CD14-positive monocyte (primary cell): ENCODE results near the gene CNTNAP2. TPM values are rescaled to one million over a fixed set of nuclear protein-coding genes. Genes with fewer than 3 reads are reported as not detected.

Experiments
- DNase-seq, 3 donors: peaks; one replicate each; pipeline ENCODE4 v3.0.0-alpha.2; 2011 to 2022
- H2AFZ ChIP-seq: 2 replicates; pipeline ENCODE4 v1.6.0; 2012; ENCODE audit warnings: mild to moderate bottlenecking, low read depth, low read length, inconsistent platforms; ENCODE audit not compliant: insufficient read depth, poor library complexity, severe bottlenecking
- H3K27ac ChIP-seq, 2 donors: 1 replicate in 1 of 2; 2 replicates in 1 of 2; pipeline ENCODE4 v1.5.1; 2012 to 2013; ENCODE audit warnings: low read length in 2 of 2, control low read depth in 1 of 2, inconsistent platforms in 1 of 2, low read depth in 1 of 2, mild to moderate bottlenecking in 1 of 2
- H3K27me3 ChIP-seq, 2 donors: one replicate each; pipeline versions ENCODE4 v1.6.0 to v1.6.1; 2011 to 2013; ENCODE audit warnings: low read length in 2 of 2; ENCODE audit not compliant: control insufficient read depth in 2 of 2, insufficient read depth in 2 of 2
- H3K36me3 ChIP-seq, 2 donors: replicated peaks in 1 of 2; 1 replicate in 1 of 2; 2 replicates in 1 of 2; pipeline versions ENCODE4 v1.5.1 to v1.6.1; 2012 to 2013; ENCODE audit warnings: low read length in 2 of 2, control low read depth in 1 of 2, inconsistent platforms in 1 of 2, mild to moderate bottlenecking in 1 of 2; ENCODE audit not compliant: insufficient read depth in 2 of 2, control insufficient read depth in 1 of 2
- H3K4me1 ChIP-seq, 2 donors: 1 replicate in 1 of 2; 2 replicates in 1 of 2; pipeline versions ENCODE4 v1.5.1 to v1.6.1; 2012 to 2013; ENCODE audit warnings: low read length in 2 of 2, control low read depth in 1 of 2, inconsistent platforms in 1 of 2, mild to moderate bottlenecking in 1 of 2, moderate library complexity in 1 of 2; ENCODE audit not compliant: insufficient read depth in 2 of 2, control insufficient read depth in 1 of 2
- H3K4me2 ChIP-seq: replicated peaks from 2 replicates; pipeline ENCODE3; 2012; ENCODE audit warnings: low read length, moderate library complexity, mild to moderate bottlenecking; ENCODE audit not compliant: poor library complexity, severe bottlenecking; ENCODE audit errors: extremely low read depth
- H3K4me3 ChIP-seq, 3 experiments: fragments of 200-600 bp in 1 of 3; sonication (generic) in 1 of 3; replicated peaks in 1 of 3; 1 replicate in 2 of 3; 2 replicates in 1 of 3; pipeline ENCODE4 v1.5.1; 2011 to 2013; ENCODE audit warnings: low read length in 3 of 3, mild to moderate bottlenecking in 3 of 3, control low read depth in 2 of 3, low read depth in 2 of 3, inconsistent platforms in 1 of 3, moderate library complexity in 1 of 3
- H3K79me2 ChIP-seq: 2 replicates; pipeline ENCODE4 v1.6.0; 2012; ENCODE audit warnings: mild to moderate bottlenecking, control low read depth, inconsistent platforms, low read length, moderate library complexity; ENCODE audit not compliant: insufficient read depth
- H3K9ac ChIP-seq: 2 replicates; pipeline ENCODE4 v1.6.0; 2017; ENCODE audit warnings: low read length, mild to moderate bottlenecking; ENCODE audit not compliant: insufficient read depth, poor library complexity, severe bottlenecking
- H3K9me3 ChIP-seq, 2 donors: replicated peaks in 1 of 2; 1 replicate in 1 of 2; 2 replicates in 1 of 2; pipeline versions ENCODE4 v1.5.1 to v1.6.1; 2012 to 2013; ENCODE audit warnings: low read length in 2 of 2, control low read depth in 1 of 2; ENCODE audit not compliant: control insufficient read depth in 1 of 2, insufficient read depth in 1 of 2
- H4K20me1 ChIP-seq: 2 replicates; pipeline ENCODE4 v1.6.0; 2012; ENCODE audit warnings: mild to moderate bottlenecking, low read length, control low read depth, moderate library complexity; ENCODE audit not compliant: insufficient read depth
- H3K27ac Mint-ChIP-seq, 7 donors: one replicate each; pipeline ENCODE4 v1.8.0; 2020; ENCODE audit warnings: mild to moderate bottlenecking in 7 of 7, mixed read lengths in 7 of 7, moderate library complexity in 6 of 7, inconsistent platforms in 2 of 7
- H3K27me3 Mint-ChIP-seq, 3 donors: one replicate each; pipeline ENCODE4 v1.8.0; 2021 to 2022; ENCODE audit warnings: low read depth in 3 of 3, mild to moderate bottlenecking in 3 of 3, mixed read lengths in 3 of 3, moderate library complexity in 3 of 3, inconsistent platforms in 1 of 3
- H3K36me3 Mint-ChIP-seq, 2 donors: one replicate each; pipeline ENCODE4 v1.8.0; 2020; ENCODE audit warnings: mixed read lengths in 2 of 2, inconsistent platforms in 1 of 2, mild to moderate bottlenecking in 1 of 2
- H3K4me1 Mint-ChIP-seq: one replicate; pipeline ENCODE4 v1.8.0; 2020; ENCODE audit warnings: mild to moderate bottlenecking, mixed read lengths
- H3K4me3 Mint-ChIP-seq, 2 donors: one replicate each; pipeline ENCODE4 v1.8.0; 2020; ENCODE audit warnings: mild to moderate bottlenecking in 2 of 2, mixed read lengths in 2 of 2, moderate library complexity in 1 of 2
- H3K9me3 Mint-ChIP-seq, 7 donors: one replicate each; pipeline ENCODE4 v1.8.0; 2020 to 2022; ENCODE audit warnings: mixed read lengths in 7 of 7, mild to moderate bottlenecking in 6 of 7, moderate library complexity in 6 of 7, inconsistent platforms in 2 of 7
- WGBS: methylation state at CpG from one replicate; pipeline ENCODE4 v1.1.5; 2013; ENCODE audit warnings: missing lambda C conversion rate; ENCODE audit not compliant: insufficient coverage; 5-methylcytosine and 5-hydroxymethylcytosine counted together
- intact Hi-C, 2 donors: fragments of 100-400 bp; cut with micrococcal nuclease; formaldehyde crosslinking; loops; one replicate each; pipeline versions ENCODE4 v1.15.0 to v1.15.1; 2023
- polyA plus RNA-seq, 3 donors: library from polyadenylated mRNA; depleted of rRNA in 1 of 3; unstranded in 2 of 3; stranded (reverse) in 1 of 3; fragments of 300-500 nt in 2 of 3; fragments of >200 nt in 1 of 3; fragmentation: Illumina TruSeq in 2 of 3; gene quantifications; 1 replicate in 2 of 3; 2 replicates in 1 of 3; pipeline ENCODE4 v1.2.3, GENCODE V29; 2012 to 2021
- TF ChIP-seq, protein P1 (sequence below): fragments of 200-600 bp; IDR thresholded peaks from one replicate; pipeline ENCODE4 v1.8.0; 2022; ENCODE audit warnings: antibody characterized with exemption, mild to moderate bottlenecking

The CNTNAP2 gene
- polyA plus RNA-seq, 3 donors = 0.01 TPM; not detected in 2

GRCh38 chr7:147869456-147869855 lies 1752.9 kb downstream of the CNTNAP2 start:
- no peak for DNase-seq
- Mint-ChIP-seq H3K4me1 (peaks cover 20% of the 10 kb centered on the region), H3K27me3 (peaks cover 0 to 1% (median 0%) of the 10 kb centered on the region in 3 donors), H3K9me3 (peaks cover 23 to 54% (median 34%) of the 10 kb centered on the region in 7 donors), H3K4me3 (no peak overlapping the region), H3K27ac (peak overlapping the region in 1 of 7 donors; percentile 3), H3K36me3 (no peaks in the 10 kb centered on the region)
- peaks cover 17 to 23% of the 10 kb centered on the region in 2 donors for H3K4me1 ChIP-seq
- H2AFZ ChIP-seq = no peak overlapping the region
- no peaks in the 10 kb centered on the region for H3K27me3 ChIP-seq
- H3K79me2 ChIP-seq = no peaks in the 10 kb centered on the region
- peak overlapping the region; percentile 26 for H3K4me2 ChIP-seq
- peaks cover 0 to 23% of the 10 kb centered on the region in 2 donors for H3K9me3 ChIP-seq
- no peak overlapping the region for H3K27ac ChIP-seq
- no peaks in the 10 kb centered on the region for H3K36me3 ChIP-seq
- no peak overlapping the region for H3K9ac ChIP-seq
- intact Hi-C loops = no loop called here
- TF ChIP-seq, protein P1, sequence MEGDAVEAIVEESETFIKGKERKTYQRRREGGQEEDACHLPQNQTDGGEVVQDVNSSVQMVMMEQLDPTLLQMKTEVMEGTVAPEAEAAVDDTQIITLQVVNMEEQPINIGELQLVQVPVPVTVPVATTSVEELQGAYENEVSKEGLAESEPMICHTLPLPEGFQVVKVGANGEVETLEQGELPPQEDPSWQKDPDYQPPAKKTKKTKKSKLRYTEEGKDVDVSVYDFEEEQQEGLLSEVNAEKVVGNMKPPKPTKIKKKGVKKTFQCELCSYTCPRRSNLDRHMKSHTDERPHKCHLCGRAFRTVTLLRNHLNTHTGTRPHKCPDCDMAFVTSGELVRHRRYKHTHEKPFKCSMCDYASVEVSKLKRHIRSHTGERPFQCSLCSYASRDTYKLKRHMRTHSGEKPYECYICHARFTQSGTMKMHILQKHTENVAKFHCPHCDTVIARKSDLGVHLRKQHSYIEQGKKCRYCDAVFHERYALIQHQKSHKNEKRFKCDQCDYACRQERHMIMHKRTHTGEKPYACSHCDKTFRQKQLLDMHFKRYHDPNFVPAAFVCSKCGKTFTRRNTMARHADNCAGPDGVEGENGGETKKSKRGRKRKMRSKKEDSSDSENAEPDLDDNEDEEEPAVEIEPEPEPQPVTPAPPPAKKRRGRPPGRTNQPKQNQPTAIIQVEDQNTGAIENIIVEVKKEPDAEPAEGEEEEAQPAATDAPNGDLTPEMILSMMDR = no peak
- no peak overlapping the region for H3K4me3 ChIP-seq
- no peaks in the 10 kb centered on the region for H4K20me1 ChIP-seq
- 0% methylated on average over 1 of the region's 2 CpGs for WGBS

DNA sequence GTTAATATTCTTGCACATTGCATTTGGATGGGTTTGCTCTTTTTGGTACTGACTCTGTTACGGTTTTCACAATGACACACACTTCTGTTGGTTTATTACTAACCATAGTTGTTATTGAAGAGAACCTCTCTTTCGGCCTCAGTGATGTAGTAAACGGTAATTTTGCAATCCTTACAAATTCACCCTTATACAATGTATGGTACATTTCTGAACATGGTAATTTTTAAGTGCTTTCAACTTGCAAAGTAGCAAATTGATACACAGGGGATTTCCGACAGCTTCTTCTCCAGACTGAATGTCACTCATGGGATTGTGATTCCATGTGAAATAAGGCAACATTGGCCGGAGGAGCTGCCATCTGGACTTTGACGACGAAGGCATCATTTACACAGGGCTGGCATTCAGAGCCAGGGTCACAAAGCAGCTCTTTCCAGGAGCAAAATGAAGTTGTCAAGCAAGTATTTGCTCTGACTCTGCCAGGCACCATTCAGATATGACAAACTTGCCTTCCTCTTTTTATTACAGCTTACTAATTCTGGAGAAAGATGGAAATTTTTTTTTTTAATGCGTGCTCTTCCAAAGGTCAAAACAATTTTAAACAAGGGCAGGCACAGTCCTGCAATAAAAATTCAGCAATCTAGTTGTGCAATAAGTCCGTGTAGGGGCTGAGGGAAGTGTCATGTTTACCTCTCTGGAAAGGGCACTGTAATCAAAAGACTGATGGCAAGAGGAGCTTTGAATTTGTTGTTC lies 1762.5 kb downstream of the CNTNAP2 start:
- Histone ChIP-seq H3K9ac (no peak overlapping the region), H3K4me1 (peaks cover 7 to 10% of the 10 kb centered on the region in 2 donors), H4K20me1 (no peaks in the 10 kb centered on the region), H3K79me2 (no peaks in the 10 kb centered on the region), H3K36me3 (no peaks in the 10 kb centered on the region), H3K27ac (no peak overlapping the region), H3K27me3 (no peaks in the 10 kb centered on the region), H3K4me3 (no peak overlapping the region), H2AFZ (no peak overlapping the region), H3K9me3 (peaks cover 0 to 5% of the 10 kb centered on the region in 2 donors), H3K4me2 (no peak overlapping the region)
- TF ChIP-seq, protein P1 = no peak
- Mint-ChIP-seq H3K4me1 (peaks cover 13% of the 10 kb centered on the region), H3K27me3 (no peaks in the 10 kb centered on the region), H3K9me3 (peaks cover 0 to 8% (median 2%) of the 10 kb centered on the region in 7 donors), H3K4me3 (no peak overlapping the region), H3K27ac (peak overlapping the region in 1 of 7 donors; percentile 66), H3K36me3 (no peaks in the 10 kb centered on the region)
- intact Hi-C loops = no loop called here
- 79% methylated on average over 4 of the region's 9 CpGs for WGBS
- DNase-seq = peak in 1 of 3 donors; percentile 5
